Endothelial cell of umbilical vein (primary cell): Measurements from ENCODE around the gene MAP4K2. TPM values are rescaled to one million over a fixed set of nuclear protein-coding genes. Genes with fewer than 3 reads are reported as not detected.

ENCODE experiments used
- BruUV-seq: library from RNA; stranded (reverse); fragments of 400-500 nt; replicated peaks from 2 replicates; lab custom pipeline; 2021; lab: Mats Ljungman, UMichigan
- CTCF ChIA-PET: fragments of 300-600, 350-600 bp; sonication (Branson Sonifier 250); formaldehyde crosslinking; loops from one replicate; lab custom pipeline; 2021; ENCODE audit warnings: antibody characterized with exemption, inconsistent platforms; lab: Charles Lee
- POLR2A ChIA-PET: fragments of 300-600, 350-600 bp; sonication (Branson Sonifier 250); formaldehyde crosslinking; loops from one replicate; lab custom pipeline; 2021; ENCODE audit warnings: antibody characterized with exemption, inconsistent platforms; lab: Charles Lee
- DNase-seq: peaks from one replicate; pipeline ENCODE4 v3.0.0-alpha.2; 2011; ENCODE audit warnings: low read depth, low spot score
- FAIRE-seq: peaks from 2 replicates; lab custom pipeline; 2011; peaks lifted over from hg19 to GRCh38; lab: Jason Lieb, UNC
- H2AFZ ChIP-seq: 2 replicates; pipeline ENCODE4 v1.6.0; 2012; ENCODE audit warnings: low read depth, low read length, control low read depth, inconsistent platforms
- H3K27ac ChIP-seq: 2 replicates; pipeline ENCODE4 v1.5.1; 2011; ENCODE audit warnings: low read depth, mild to moderate bottlenecking, control low read depth, low read length, moderate library complexity; ENCODE audit not compliant: insufficient read depth
- H3K27me3 ChIP-seq, 2 experiments: 2 replicates each; pipeline versions ENCODE4 v1.6.0 to v1.6.1; 2011; ENCODE audit warnings: low read length in 2 of 2, mixed read lengths in 1 of 2; ENCODE audit not compliant: control insufficient read depth in 2 of 2, insufficient read depth in 2 of 2
- H3K36me3 ChIP-seq, 2 experiments: 2 replicates in 1 of 2; 3 replicates in 1 of 2; pipeline ENCODE4 v1.5.1; 2011; ENCODE audit warnings: low read length in 2 of 2, mild to moderate bottlenecking in 1 of 2, moderate library complexity in 1 of 2; ENCODE audit not compliant: control insufficient read depth in 2 of 2, insufficient read depth in 2 of 2; ENCODE audit errors: extremely low read depth in 1 of 2
- H3K4me1 ChIP-seq: 3 replicates; pipeline ENCODE4 v1.5.1; 2011; ENCODE audit warnings: mild to moderate bottlenecking, low read length; ENCODE audit not compliant: control insufficient read depth, insufficient read depth; ENCODE audit errors: extremely low read depth
- H3K4me2 ChIP-seq: 2 replicates; pipeline ENCODE4 v1.6.1; 2011; ENCODE audit warnings: low read length, control low read depth, mixed read lengths; ENCODE audit not compliant: insufficient read depth
- H3K4me3 ChIP-seq, 3 experiments: fragments of 200-600 bp in 1 of 3; sonication (generic), shearing (Covaris generic) in 1 of 3; replicated peaks in 1 of 3; 2 replicates each; pipeline ENCODE4 v1.5.1; 2011 to 2016; ENCODE audit warnings: control low read depth in 3 of 3, low read length in 3 of 3, mild to moderate bottlenecking in 2 of 3, inconsistent platforms in 1 of 3, low read depth in 1 of 3, moderate library complexity in 1 of 3; ENCODE audit not compliant: insufficient read depth in 1 of 3
- H3K79me2 ChIP-seq: 2 replicates; pipeline ENCODE4 v1.6.0; 2012; ENCODE audit warnings: low read length, inconsistent platforms; ENCODE audit not compliant: control insufficient read depth, insufficient read depth
- H3K9ac ChIP-seq: replicated peaks from 2 replicates; pipeline ENCODE3; 2011; ENCODE audit warnings: low read length, control low read depth; ENCODE audit not compliant: insufficient read depth; ENCODE audit errors: extremely low read depth
- H3K9me1 ChIP-seq: replicated peaks from 3 replicates; pipeline ENCODE4 v1.6.0; 2011; ENCODE audit warnings: mild to moderate bottlenecking, low read length; ENCODE audit not compliant: control insufficient read depth, insufficient read depth; ENCODE audit errors: extremely low read depth
- H3K9me3 ChIP-seq: replicated peaks from 2 replicates; pipeline ENCODE4 v1.5.1; 2012; ENCODE audit warnings: low read length, inconsistent platforms; ENCODE audit not compliant: control insufficient read depth, insufficient read depth
- H4K20me1 ChIP-seq: replicated peaks from 2 replicates; pipeline ENCODE3; 2011; ENCODE audit warnings: mild to moderate bottlenecking, low read length; ENCODE audit not compliant: control insufficient read depth, insufficient read depth; ENCODE audit errors: extremely low read depth
- EZH2 ChIP-seq: IDR thresholded peaks from 2 replicates; pipeline ENCODE4 v1.6.1; 2012; ENCODE audit warnings: borderline replicate concordance, low read depth, mild to moderate bottlenecking, moderate library complexity, low read length, inconsistent platforms; ENCODE audit not compliant: severe bottlenecking
- FOS ChIP-seq: IDR thresholded peaks from 2 replicates; pipeline ENCODE4 v1.6.1; 2011; ENCODE audit warnings: mild to moderate bottlenecking, low read length, moderate library complexity, borderline replicate concordance; ENCODE audit not compliant: insufficient read depth
- POLR2AphosphoS5 ChIP-seq: IDR thresholded peaks from 2 replicates; pipeline ENCODE4 v1.6.1; 2012; ENCODE audit warnings: low read depth, mild to moderate bottlenecking, control low read depth, low read length, moderate library complexity; ENCODE audit not compliant: insufficient read depth
- dilution Hi-C: fragments of 300-500 bp; cut with MboI; formaldehyde crosslinking; loops from one replicate; pipeline ENCODE4 v1.15.0; 2019; ENCODE audit warnings: low sequenced_read_pairs; ENCODE audit not compliant: extremely low pct_ligation_motif_present
- intact Hi-C: fragments of 100-400 bp; cut with micrococcal nuclease; formaldehyde crosslinking; loops from one replicate; pipeline ENCODE4 v1.10.0; 2022
- polyA plus RNA-seq, 4 experiments: library from polyadenylated mRNA; depleted of rRNA in 3 of 4; stranded (reverse) in 3 of 4; unstranded in 1 of 4; fragments of >200 nt; gene quantifications; 2 replicates each; pipeline versions ENCODE4 v1.2.1 to v1.2.3, GENCODE V29; 2011 to 2012; ENCODE audit warnings: missing spikeins in 1 of 4
- total RNA-seq: library from RNA; stranded (reverse); gene quantifications from 2 replicates; pipeline ENCODE4 v1.2.3, GENCODE V29; 2021

The MAP4K2 gene
- total and polyA plus RNA-seq, 2 donors (not counting 3 experiments of a cell fraction or from before 2014, with no cell fraction given), result 43.3 to 44.0 TPM

- CTCF ChIA-PET, result no interaction called here
- Histone ChIP-seq H3K9me1 (no peaks in the 10 kb centered on the region), H3K4me2 (no peak overlapping the region), H3K27me3 (no peaks in the 10 kb centered on the region), H4K20me1 (no peaks in the 10 kb centered on the region), H3K27ac (no peak overlapping the region), H3K79me2 (no peaks in the 10 kb centered on the region), H2AFZ (no peak overlapping the region), H3K4me3 (no peak overlapping the region), H3K9ac (no peak overlapping the region), H3K36me3 (peaks cover 5 to 17% of the 10 kb centered on the region in 2 experiments), H3K4me1 (peaks cover 14% of the 10 kb centered on the region), H3K9me3 (no peaks in the 10 kb centered on the region)
- BruUV-seq, result no TSS peak
- FAIRE-seq, result no peak
- intact Hi-C loops, result no loop called here
- POLR2A ChIA-PET, result no interaction called here
- dilution Hi-C loops, result no loop called here
- no peak for DNase-seq
- TF ChIP-seq EZH2 (no peak), POLR2AphosphoS5 (no peak)
Measured at GRCh38 chr11:64796047-64796756, 6.8 kb downstream of the MAP4K2 start.

GRCh38 chr11:64794526-64794925 lies 8.5 kb downstream of the MAP4K2 start:
- Histone ChIP-seq H3K4me2 (no peak overlapping the region), H3K9me1 (no peaks in the 10 kb centered on the region), H3K9me3 (no peaks in the 10 kb centered on the region), H3K79me2 (no peaks in the 10 kb centered on the region), H3K4me1 (no peaks in the 10 kb centered on the region), H3K4me3 (no peak overlapping the region), H3K27ac (no peak overlapping the region), H3K36me3 (peaks cover 5 to 24% of the 10 kb centered on the region in 2 experiments), H3K9ac (no peak overlapping the region), H3K27me3 (no peaks in the 10 kb centered on the region), H2AFZ (no peak overlapping the region), H4K20me1 (no peaks in the 10 kb centered on the region)
- ChIA-PET POLR2A (no interaction called here), CTCF (interaction anchor here (0.6 to 1.1 kb wide), 2 partner anchors 10 to 94 kb away, joined by 3 read pairs; no protein-coding TSS in a partner anchor)
- dilution Hi-C loops (no loop called here), intact Hi-C loops (no loop called here)
- FAIRE-seq, result no peak
- BruUV-seq, result no TSS peak
- no peak for DNase-seq
- no peak for TF ChIP-seq FOS
